ENCODE results near the gene PSMA7.

Gene PSMA7

GRCh38 chr20:62143081-62143956 is at the start of gene PSMA7, which contains the start of gene SS18L1:
PSMA7 (minus strand) TSS chr20:62143394; CDS start chr20:62143303, 91 bp downstream.
SS18L1 (plus strand) TSS chr20:62143769; CDS start chr20:62143821, 52 bp downstream.
- peak; percentile 55 for DNase-seq

- DNase-seq, result no peak
Measured at GRCh38 chr20:62192635-62193034, 49.4 kb upstream of the PSMA7 start.

GRCh38 chr20:62191781-62192559 is 48.8 kb upstream of the PSMA7 start:
- DNase-seq, result no peak

- DNase-seq, result no peak
Measured at GRCh38 chr20:62190639-62191411, 47.6 kb upstream of the PSMA7 start.

GRCh38 chr20:62186887-62187866 is 44.0 kb upstream of the PSMA7 start:
- DNase-seq, result no peak

- DNase-seq, result no peak
Measured at GRCh38 chr20:62186096-62186426, 42.9 kb upstream of the PSMA7 start.

GRCh38 chr20:62183426-62184142 is 40.4 kb upstream of the PSMA7 start:
- no peak for DNase-seq

- peak; percentile 82 for DNase-seq
Measured at GRCh38 chr20:62182469-62183425, 39.6 kb upstream of the PSMA7 start, which contains the start of gene MTG2. MTG2 (plus strand) TSS chr20:62183028; CDS start chr20:62193421, 10,393 bp downstream.

GRCh38 chr20:62181808-62182207 is 38.6 kb upstream of the PSMA7 start:
- DNase-seq, result no peak

- no peak for DNase-seq
Measured at GRCh38 chr20:62179162-62179504, 35.9 kb upstream of the PSMA7 start.

GRCh38 chr20:62178316-62179161 is 35.3 kb upstream of the PSMA7 start:
- no peak for DNase-seq

GRCh38 chr20:62177307-62177706 is 34.1 kb upstream of the PSMA7 start:
- no peak for DNase-seq

GRCh38 chr20:62176866-62177265 is 33.7 kb upstream of the PSMA7 start:
- no peak for DNase-seq

- no peak for DNase-seq
Measured at GRCh38 chr20:62175711-62176110, 32.5 kb upstream of the PSMA7 start.

- no peak for DNase-seq
Measured at GRCh38 chr20:62174870-62175624, 31.9 kb upstream of the PSMA7 start.

- no peak for DNase-seq
Measured at GRCh38 chr20:62174021-62174804, 31.0 kb upstream of the PSMA7 start.

- DNase-seq, result no peak
Measured at GRCh38 chr20:62172666-62173065, 29.5 kb upstream of the PSMA7 start.
